Inferior parietal cortex (tissue), 1 donor: Measurements from ENCODE around the gene CCDC138.
"Not testable (repeated sequence)": the region's sequence is repeated elsewhere in the genome, so short reads cannot be mapped to it uniquely, and the experiment has no call there.

Experiments used
- DNase-seq: peaks from one replicate; pipeline ENCODE4 v3.0.0-alpha.2; 2016; ENCODE audit errors: extremely low spot score

The CCDC138 gene

DNA sequence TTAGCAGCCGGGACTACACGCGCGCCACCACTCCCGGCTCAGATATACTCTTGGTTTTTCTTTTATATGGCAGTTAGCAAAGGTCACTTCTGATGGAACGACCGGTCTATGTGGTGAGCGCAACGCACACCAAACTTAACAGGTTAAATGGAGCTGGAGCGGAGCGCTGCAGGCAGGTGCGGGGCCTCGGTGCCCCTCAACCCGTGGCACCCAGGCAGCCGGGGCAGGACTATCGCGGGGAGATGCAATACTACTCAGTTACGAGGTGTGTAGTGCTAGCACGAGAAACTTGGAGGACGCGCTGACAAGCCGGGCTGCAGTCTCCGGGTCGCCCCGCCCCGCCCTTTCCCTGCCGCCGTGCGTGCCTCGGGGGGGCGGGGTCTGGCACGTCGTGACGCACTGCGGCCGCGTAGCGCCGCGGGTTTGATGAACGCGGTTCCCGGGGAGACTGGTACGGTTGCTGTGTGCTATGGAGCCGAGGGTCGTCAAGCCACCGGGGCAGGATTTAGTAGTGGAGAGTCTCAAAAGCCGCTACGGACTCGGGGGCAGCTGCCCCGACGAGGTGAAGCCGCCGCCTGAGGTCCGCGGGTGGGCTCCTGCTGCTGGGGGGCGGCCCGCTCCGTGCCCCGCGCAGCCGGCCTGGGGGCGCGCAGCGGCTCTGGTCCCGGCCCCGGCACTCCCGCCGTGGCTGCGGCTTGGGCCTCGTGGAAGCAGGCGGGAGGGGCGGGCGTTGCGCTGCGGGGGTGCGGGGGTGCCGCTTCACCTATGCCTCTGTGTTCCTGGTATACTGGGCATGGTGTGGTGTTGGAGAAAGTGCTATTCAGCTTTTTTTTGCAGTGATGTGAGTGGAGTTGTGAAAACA, at the start of gene CCDC138:
Gene CCDC138, plus strand, starts transcription at position 418 of the 862 bp plus-strand sequence. Its CDS starts 52 bp downstream, at position 470.
- peak; percentile 76 for DNase-seq

DNA sequence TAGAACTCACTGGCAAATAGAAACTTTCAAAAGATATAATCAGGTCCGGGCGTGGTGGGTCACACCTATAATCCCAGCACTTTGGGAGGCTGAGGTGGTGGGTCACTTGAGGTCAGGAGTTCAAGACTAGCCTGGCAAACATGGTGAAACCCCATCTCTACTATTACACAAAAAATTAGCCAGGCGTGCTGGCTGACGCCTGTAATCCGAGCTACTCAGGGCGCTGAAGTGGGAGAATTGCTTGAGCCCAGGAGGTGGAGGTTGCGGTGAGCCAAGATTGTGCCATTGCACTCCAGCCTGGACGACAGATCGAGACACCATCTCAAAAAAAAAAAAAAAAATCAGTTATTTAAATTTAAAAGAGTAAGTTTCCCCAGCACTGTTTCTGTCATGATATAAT, 28.6 kb upstream of the CCDC138 start:
- DNase-seq: not testable (repeated sequence)

DNA sequence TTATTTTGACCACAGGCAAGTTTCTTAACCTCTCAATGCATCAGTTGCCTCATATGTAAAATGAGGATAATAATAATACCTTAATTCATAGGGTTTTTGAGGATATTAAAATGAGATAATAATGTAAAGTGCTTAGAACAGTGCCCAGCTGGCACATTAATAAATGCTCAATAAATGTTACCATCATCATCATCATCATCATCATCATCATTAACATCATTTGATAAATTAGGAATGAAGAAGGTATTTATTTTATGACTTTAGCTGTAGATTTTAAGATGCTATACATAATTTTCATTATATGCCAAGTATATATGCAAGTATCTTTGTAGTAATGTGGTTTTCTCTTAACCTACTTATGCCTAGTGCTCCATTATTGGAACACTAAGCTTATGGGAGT, 24.0 kb upstream of the CCDC138 start:
- not testable (repeated sequence) for DNase-seq

- DNase-seq: not testable (repeated sequence)
These were observed 19.9 kb upstream of the CCDC138 start for GRCh38 chr2:108766671-108767070.

- not testable (repeated sequence) for DNase-seq
These were observed 18.7 kb upstream of the CCDC138 start for GRCh38 chr2:108767859-108768258.

GRCh38 chr2:108776475-108776874, 10.1 kb upstream of the CCDC138 start:
- no peak for DNase-seq

DNA sequence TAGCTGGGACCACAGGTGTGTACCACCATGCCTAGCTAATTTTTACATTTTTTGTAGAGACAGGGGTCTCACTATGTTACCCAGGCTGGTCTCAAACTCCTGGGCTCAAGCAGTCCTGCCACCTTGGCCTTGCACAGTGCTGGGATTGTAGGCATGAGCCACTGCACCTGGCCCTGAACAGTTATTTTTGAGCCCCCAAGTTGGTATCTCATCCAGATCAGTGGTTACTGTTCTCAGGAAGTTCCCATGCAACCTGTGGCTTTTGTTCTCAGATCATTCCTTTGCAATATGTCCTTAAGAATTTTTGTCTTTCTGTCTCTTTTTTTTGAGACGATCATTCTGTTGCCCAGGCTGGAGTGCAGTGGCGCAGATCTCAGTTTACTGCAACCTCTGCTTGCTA, 7.7 kb upstream of the CCDC138 start:
- DNase-seq: no peak

- no peak for DNase-seq
These were observed 590 bp upstream of the CCDC138 start for GRCh38 chr2:108786008-108786353.

GRCh38 chr2:108787216-108787541, 608 bp downstream of the CCDC138 start:
- no peak for DNase-seq

DNA sequence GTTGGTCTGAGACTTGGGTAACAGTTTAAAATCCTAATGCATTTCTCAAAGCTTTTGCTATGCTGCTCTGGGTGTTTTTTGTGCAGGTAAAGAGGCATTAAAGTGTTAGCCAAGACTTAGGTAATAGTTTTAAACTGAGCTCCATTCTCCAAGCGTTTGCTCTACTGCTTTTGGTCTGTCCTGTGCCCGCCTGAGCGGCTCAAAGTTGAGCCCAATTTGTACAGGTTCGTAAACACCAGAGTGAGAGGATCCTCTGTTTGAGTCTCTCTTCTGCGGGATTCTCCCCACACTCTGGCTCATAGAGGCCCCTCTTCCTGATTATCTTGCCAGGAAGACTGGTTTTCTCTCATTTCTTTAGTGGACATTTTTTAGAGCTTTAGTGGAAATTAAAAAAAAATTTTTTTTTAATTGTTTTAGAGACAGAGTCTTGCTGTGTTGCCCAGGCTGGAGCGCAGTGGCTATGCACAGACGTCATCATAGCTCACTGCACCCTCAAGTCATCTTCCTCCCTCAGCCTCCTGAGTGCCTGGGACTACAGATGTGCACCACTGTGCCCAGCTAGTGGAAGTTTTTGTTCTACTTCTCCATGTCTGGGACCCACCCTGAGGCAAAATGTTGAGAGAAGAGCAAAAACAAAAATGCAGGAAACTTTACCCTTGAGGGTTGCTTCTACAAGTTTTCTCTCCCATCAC, 16.6 kb downstream of the CCDC138 start:
- DNase-seq: no peak

- no peak for DNase-seq
These were observed 18.5 kb downstream of the CCDC138 start for GRCh38 chr2:108805032-108805431.

DNA sequence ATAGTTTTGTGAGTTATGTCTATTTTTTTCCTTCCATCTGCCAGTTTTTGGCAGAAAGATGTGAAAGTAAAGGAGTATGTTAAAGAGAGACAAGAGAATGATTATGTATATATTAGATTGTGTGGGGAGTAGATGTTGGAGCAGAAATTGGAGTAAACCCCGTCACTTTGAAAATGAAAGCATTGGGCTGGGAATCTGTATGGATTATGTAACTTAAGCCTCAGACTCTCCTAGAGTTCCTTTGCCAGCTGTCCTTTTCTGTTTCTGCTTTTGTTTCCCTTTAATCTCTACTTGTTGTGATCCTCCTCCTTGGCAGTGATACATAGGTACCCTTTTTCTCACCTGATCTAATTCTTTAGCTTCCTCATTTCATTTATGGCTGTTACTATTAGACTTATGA, 19.2 kb downstream of the CCDC138 start:
- DNase-seq: peak; percentile 32

DNA sequence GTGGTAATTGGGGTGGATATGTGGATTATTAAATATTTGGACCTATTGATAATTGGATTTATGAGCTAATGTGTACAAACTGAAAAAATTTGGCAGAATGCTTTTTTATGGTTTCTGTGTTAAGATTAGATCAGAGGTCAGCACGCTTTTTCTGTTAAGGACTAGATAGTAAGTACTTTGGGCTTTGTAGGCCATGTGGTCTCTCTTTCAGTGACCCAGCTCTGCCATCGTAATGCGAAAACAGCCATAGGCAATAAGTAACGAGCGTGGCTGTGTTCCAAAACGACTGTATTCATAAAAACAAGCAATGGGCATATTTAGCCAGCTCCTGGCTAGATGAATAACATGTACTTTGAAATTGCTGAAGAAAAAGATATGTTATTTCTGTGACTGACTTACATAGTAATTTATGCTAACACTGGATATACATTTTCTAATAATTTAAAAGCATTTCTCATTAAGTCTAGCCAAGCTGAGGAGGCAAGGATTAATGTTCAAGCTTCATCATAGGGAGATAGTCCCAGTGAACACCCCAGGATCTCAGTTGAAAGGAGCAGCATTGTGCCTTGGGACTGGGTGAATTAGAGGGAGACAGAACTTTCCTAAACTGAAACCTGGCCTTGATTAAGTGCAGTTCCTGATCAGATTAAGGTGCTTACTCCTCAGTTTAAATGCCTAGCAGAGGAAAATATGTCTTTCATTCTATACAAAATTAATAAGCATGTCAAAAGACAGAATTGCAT, 20.0 kb downstream of the CCDC138 start:
- DNase-seq: no peak

- no peak for DNase-seq
These were observed 23.4 kb downstream of the CCDC138 start for GRCh38 chr2:108809936-108810335.

DNA sequence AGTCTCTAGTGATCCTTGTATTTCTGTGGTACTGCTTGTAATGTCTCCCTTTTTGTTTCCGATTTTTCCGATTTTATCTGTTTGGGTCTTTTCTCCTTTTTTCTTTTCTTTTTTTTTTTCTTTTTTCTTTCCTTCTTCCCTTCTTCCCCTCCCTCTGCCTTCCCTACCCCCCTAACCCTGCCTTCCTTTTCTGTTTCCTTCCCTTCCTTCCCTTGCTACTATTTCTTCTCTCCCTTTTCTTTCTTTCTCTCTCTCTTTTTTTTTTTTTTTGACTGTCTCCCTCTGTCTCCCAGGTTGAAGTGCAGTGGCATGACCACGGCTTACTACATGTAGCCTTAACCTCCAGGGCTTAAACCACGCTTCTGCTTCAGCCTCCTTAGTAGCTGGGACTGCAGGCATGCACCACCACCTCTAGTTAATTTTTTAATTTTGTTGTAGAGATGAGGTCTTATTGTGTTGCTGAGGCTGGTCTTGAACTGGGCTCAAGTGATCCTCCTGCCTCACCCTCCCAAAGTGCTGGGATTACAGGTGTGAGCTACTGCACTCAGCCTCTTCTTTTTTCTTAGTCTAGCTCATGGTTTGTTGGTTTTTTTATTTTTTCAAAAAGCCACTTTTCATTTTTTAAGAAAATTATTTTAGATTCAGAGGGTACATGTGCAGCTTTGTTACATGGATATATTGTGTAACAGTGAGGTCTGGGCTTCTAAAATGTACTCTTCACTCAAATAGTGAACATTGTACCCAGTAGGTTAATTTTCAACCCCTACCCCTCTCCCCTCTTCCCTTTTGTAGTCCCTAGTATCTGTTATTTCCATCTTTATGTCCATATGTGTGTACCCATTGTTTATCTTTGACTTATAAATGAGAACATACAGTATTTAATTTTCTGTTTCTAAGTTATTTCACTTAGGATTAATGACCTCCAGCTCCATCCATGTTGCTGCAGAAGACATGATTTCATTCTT, 24.7 kb downstream of the CCDC138 start:
- DNase-seq: no peak

DNA sequence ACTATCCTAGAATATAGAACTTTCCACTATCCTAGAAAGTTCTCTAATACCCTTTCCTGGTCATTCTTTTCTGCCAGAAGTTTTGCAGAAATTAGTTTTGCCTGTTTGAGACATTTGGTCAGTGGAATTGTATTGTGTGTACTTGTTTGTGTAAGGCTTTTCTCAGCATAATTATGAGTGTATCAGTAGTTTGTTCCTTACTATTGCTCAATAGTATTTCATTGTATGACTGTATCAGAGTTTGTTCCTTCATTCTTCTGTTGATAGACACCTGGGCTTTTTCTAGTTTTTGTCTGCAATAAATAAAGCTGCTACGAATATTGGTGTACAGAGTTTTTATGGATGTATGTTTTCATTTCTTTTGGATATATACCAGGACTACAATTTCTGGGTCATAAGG, 27.2 kb downstream of the CCDC138 start:
- DNase-seq: no peak

GRCh38 chr2:108820482-108820881, 33.9 kb downstream of the CCDC138 start:
- no peak for DNase-seq

- no peak for DNase-seq
These were observed 36.7 kb downstream of the CCDC138 start for GRCh38 chr2:108823286-108823685.

- no peak for DNase-seq
These were observed 37.9 kb downstream of the CCDC138 start for GRCh38 chr2:108824316-108825070.

DNA sequence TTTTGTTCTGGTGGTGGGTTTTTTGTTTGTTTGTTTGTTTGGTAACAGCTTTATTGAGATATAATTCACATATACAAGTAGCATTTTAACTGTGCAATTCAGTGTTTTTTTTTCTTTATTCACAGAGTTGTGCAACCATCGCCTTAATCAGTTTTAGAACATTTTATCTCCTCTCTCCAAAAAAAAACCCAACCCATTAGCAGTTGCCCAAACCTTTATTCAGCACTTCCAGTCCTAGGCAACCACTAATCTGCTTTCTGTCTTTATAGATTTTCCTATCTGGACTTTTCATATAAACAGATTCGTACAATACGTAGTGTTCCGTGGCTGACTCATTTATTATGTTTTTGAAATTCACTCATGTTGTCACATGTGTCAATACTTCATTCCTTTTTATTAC, 38.7 kb downstream of the CCDC138 start:
- no peak for DNase-seq

DNA sequence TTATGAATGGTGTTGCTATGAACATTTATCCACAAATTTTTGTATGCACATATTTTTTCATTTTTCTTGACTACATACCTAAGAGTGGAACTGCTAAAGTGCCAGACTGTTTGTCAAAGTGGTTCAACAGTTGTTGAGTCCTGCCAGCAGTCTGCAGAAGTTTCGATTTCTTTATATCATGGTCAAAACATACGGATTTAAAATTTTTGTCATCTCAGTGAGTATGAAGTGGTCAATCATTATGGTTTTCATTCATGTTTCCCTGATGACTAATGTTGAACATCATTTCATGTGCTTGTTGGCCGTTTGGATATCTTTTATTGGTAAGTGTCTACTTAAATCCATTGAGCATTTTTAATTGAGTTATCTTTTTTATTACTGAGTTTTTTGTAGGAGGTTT, 39.2 kb downstream of the CCDC138 start:
- no peak for DNase-seq
